ENCODE measurements around the gene PPIP5K1.
"Not testable (repeated sequence)": the region's sequence is repeated elsewhere in the genome, so short reads cannot be mapped to it uniquely, and the experiment has no call there.

DNA sequence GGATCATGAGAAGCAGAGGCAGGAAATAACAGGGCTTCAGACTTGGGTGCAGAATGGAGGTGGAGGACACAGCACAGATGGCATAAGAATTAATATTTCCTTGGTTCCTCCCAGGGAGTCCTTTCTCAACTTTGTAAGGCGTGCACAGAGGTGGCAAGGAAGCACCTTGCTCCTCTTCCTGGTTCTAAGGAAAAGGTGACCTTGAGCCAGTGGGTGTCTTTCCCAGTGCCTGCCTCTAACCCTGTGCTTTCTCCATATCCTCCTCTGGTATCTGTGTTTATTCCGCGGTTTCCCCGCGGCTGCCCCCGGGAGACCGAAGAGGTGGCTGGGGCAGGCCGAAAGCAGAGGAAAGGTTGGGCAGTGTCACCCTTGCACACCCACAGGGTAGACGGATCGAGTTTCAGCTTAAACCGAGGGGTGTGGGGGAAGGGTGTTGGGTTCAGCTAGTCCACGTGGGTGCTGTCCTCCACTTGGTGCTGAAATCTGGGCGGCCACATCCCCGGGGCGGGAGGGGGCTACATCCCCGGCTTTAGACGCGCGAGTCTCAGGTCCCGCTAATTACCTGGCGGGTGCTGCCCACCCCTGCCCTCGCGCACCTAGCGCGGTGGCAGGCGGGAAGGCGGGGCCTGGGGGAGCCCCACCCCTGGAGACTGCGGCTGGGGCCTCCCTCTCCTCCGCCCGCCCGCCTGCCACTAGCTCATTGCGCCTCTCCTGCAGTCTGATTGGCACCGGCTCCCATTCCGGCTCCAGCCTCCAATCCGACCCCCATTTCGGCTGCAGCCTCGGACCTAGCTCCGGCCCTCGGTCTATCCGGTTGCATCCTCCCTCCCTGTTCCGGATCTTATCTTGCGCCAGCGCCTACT lies 3.6 kb upstream of the PPIP5K1 start, which contains the start of gene CKMT1B:
- TF ChIP-seq REST (IDR thresholded peaks at IDR 0.05; ENCODE audit: insufficient read depth in 1 of 2, low read depth in 2 of 2, low read length in 2 of 2); POLR2AphosphoS5 (IDR thresholded peaks at IDR 0.05; ENCODE audit: low read depth, low read length); SIN3A (IDR thresholded peaks at IDR 0.05; ENCODE audit: borderline replicate concordance, insufficient read depth, low read length): not testable (repeated sequence)

Data from PFSK-1 (cell line).